Panc1 (cell line): Measurements from ENCODE around the gene MPPED2. TPM values are rescaled to one million over a fixed set of nuclear protein-coding genes. Genes with fewer than 3 reads are reported as not detected.

ENCODE experiments used
- ATAC-seq: fragments of 200-7000 bp; cut with Tn5 transposase; 2 replicates; pipeline ENCODE4 v1.9.1; 2020; ENCODE audit warnings: mild to moderate bottlenecking, moderate library complexity
- BruUV-seq: library from RNA; stranded (reverse); fragments of 400-500 nt; replicated peaks from 2 replicates; lab custom pipeline; 2021; lab: Mats Ljungman, UMichigan
- CTCF ChIA-PET: fragments of 300-600 bp; sonication (Branson Sonifier 250); formaldehyde crosslinking; loops from one replicate; lab custom pipeline; 2022; ENCODE audit warnings: antibody characterized with exemption; lab: Charles Lee
- POLR2A ChIA-PET: fragments of 300-600 bp; sonication (Branson Sonifier 250); formaldehyde crosslinking; loops from one replicate; lab custom pipeline; 2022; ENCODE audit warnings: antibody characterized with exemption; lab: Charles Lee
- DNase-seq: peaks from one replicate; pipeline ENCODE4 v3.0.0-alpha.2; 2010; ENCODE audit warnings: low read depth, low spot score
- H3K27ac ChIP-seq: 2 replicates; pipeline ENCODE4 v1.5.1; 2011; ENCODE audit warnings: mild to moderate bottlenecking, low read length, inconsistent platforms
- H3K27me3 ChIP-seq: fragments of 200-500 bp; sonication (Bioruptor generic); 2 replicates; pipeline ENCODE4 v1.6.0; 2014; ENCODE audit warnings: low read length, inconsistent platforms; ENCODE audit not compliant: control insufficient read depth, insufficient read depth
- H3K36me3 ChIP-seq: fragments of 200-500 bp; sonication (Bioruptor generic); 2 replicates; pipeline ENCODE4 v1.5.1; 2014; ENCODE audit warnings: inconsistent platforms, mild to moderate bottlenecking, low read length, moderate library complexity; ENCODE audit not compliant: control insufficient read depth, insufficient read depth
- H3K4me1 ChIP-seq: 2 replicates; pipeline ENCODE4 v1.5.1; 2011; ENCODE audit warnings: inconsistent platforms, mild to moderate bottlenecking, low read length, moderate library complexity; ENCODE audit not compliant: control insufficient read depth, insufficient read depth
- H3K4me3 ChIP-seq, 2 experiments: 2 replicates each; pipeline ENCODE4 v1.5.1; 2011 to 2012; ENCODE audit warnings: low read depth in 2 of 2, low read length in 2 of 2, mild to moderate bottlenecking in 2 of 2, inconsistent platforms in 1 of 2, moderate library complexity in 1 of 2
- H3K9me3 ChIP-seq: fragments of 200-500 bp; sonication (Bioruptor generic); 2 replicates; pipeline ENCODE4 v1.5.1; 2014; ENCODE audit warnings: low read depth, mild to moderate bottlenecking, inconsistent platforms, low read length, moderate library complexity; ENCODE audit not compliant: control insufficient read depth, insufficient read depth
- POLR2AphosphoS5 ChIP-seq: IDR thresholded peaks from 2 replicates; pipeline ENCODE4 v1.6.1; 2012; ENCODE audit warnings: mild to moderate bottlenecking, low read depth, low read length, moderate library complexity
- SIN3A ChIP-seq: IDR thresholded peaks from 2 replicates; pipeline ENCODE4 v1.6.1; 2012; ENCODE audit warnings: low read depth, mild to moderate bottlenecking, low read length, moderate library complexity, borderline replicate concordance; ENCODE audit not compliant: insufficient read depth
- TCF7L2 ChIP-seq: IDR thresholded peaks from 2 replicates; pipeline ENCODE4 v1.6.1; 2011; ENCODE audit warnings: mild to moderate bottlenecking, low read depth, low read length, inconsistent platforms
- in situ Hi-C: cut with HindIII; loops from 2 replicates; pipeline ENCODE4 v1.10.0; 2016; ENCODE audit warnings: low sequenced_read_pairs, low pct_unique_long_range_greater_than_20kb
- intact Hi-C: fragments of 100-400 bp; cut with micrococcal nuclease; formaldehyde crosslinking; loops from one replicate; pipeline ENCODE4 v1.10.0; 2022; ENCODE audit not compliant: unreplicated experiment
- total RNA-seq: library from RNA; stranded (reverse); gene quantifications from one replicate; pipeline ENCODE4 v1.2.1, GENCODE V29; 2021; ENCODE audit not compliant: unreplicated experiment
- TF ChIP-seq, protein P1 (sequence below), 2 experiments: IDR thresholded peaks; 2 replicates each; pipeline ENCODE4 v1.6.1; 2011 to 2012; ENCODE audit warnings: low read depth in 2 of 2, control low read depth in 1 of 2, low read length in 1 of 2, mild to moderate bottlenecking in 1 of 2, moderate library complexity in 1 of 2; ENCODE audit not compliant: insufficient read depth in 1 of 2
- TF ChIP-seq, protein P2 (sequence below): fragments of 450-650 bp; IDR thresholded peaks from 2 replicates; pipeline ENCODE4 v1.5.1; 2017; ENCODE audit warnings: mild to moderate bottlenecking

The MPPED2 gene
- total RNA-seq, 1 experiment from 2014 or later = not detected

DNA sequence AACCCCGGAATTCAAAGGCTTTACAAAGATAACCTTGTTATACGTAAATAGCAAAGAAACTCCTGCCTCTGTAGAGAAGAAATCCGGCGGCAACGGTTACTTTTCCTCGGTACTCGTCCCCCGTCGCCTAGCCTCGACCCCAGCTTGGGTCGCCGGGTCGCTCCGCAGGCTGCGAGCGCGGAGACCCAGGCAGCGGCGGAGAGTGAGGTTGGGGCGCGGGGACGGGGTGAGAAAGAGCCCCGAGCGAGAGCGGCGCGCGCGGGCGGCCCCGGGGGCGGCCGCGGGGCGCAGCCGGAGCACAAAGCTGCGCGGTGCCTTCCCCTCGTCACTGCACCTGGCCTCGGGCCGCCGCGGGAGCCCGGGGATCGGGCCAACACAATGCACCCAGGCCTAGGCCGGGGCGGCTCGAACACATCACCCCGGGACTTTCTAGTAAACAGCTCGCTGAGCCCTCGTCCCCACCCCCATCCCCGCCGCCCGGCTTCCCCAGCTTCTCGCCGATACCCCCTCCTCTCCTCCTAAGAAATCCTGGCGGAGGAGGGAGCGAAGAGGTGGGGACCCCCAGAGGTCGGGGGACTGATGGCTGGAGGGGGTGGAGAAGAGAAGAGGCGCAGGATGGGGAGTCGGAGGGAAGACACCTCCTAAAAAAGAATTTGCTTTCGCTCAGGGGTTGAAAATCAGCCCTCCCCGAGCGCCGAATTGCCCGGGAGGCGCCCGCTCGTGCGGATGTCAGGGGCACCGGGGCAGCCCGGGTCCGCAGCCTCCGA, 845 bp downstream of the MPPED2 start:
- Histone ChIP-seq H3K36me3 (no peaks in the 10 kb centered on the region), H3K27ac (no peak overlapping the region), H3K9me3 (no peaks in the 10 kb centered on the region), H3K27me3 (peaks cover 13% of the 10 kb centered on the region), H3K4me3 (peak overlapping the region; percentile 18 to 49), H3K4me1 (no peaks in the 10 kb centered on the region)
- ChIA-PET POLR2A (no interaction called here), CTCF (no interaction called here)
- ATAC-seq = peak; percentile 49
- in situ Hi-C loops = no loop called here
- BruUV-seq = no TSS peak
- TF ChIP-seq SIN3A (no peak), POLR2AphosphoS5 (no peak), TCF7L2 (no peak)
- TF ChIP-seq, protein P1, sequence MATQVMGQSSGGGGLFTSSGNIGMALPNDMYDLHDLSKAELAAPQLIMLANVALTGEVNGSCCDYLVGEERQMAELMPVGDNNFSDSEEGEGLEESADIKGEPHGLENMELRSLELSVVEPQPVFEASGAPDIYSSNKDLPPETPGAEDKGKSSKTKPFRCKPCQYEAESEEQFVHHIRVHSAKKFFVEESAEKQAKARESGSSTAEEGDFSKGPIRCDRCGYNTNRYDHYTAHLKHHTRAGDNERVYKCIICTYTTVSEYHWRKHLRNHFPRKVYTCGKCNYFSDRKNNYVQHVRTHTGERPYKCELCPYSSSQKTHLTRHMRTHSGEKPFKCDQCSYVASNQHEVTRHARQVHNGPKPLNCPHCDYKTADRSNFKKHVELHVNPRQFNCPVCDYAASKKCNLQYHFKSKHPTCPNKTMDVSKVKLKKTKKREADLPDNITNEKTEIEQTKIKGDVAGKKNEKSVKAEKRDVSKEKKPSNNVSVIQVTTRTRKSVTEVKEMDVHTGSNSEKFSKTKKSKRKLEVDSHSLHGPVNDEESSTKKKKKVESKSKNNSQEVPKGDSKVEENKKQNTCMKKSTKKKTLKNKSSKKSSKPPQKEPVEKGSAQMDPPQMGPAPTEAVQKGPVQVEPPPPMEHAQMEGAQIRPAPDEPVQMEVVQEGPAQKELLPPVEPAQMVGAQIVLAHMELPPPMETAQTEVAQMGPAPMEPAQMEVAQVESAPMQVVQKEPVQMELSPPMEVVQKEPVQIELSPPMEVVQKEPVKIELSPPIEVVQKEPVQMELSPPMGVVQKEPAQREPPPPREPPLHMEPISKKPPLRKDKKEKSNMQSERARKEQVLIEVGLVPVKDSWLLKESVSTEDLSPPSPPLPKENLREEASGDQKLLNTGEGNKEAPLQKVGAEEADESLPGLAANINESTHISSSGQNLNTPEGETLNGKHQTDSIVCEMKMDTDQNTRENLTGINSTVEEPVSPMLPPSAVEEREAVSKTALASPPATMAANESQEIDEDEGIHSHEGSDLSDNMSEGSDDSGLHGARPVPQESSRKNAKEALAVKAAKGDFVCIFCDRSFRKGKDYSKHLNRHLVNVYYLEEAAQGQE (IDR thresholded peaks at IDR 0.05; ENCODE audit: insufficient read depth in 1 of 2, low read depth in 2 of 2, low read length in 1 of 2) = no peak
- TF ChIP-seq, protein P2, sequence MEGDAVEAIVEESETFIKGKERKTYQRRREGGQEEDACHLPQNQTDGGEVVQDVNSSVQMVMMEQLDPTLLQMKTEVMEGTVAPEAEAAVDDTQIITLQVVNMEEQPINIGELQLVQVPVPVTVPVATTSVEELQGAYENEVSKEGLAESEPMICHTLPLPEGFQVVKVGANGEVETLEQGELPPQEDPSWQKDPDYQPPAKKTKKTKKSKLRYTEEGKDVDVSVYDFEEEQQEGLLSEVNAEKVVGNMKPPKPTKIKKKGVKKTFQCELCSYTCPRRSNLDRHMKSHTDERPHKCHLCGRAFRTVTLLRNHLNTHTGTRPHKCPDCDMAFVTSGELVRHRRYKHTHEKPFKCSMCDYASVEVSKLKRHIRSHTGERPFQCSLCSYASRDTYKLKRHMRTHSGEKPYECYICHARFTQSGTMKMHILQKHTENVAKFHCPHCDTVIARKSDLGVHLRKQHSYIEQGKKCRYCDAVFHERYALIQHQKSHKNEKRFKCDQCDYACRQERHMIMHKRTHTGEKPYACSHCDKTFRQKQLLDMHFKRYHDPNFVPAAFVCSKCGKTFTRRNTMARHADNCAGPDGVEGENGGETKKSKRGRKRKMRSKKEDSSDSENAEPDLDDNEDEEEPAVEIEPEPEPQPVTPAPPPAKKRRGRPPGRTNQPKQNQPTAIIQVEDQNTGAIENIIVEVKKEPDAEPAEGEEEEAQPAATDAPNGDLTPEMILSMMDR = no peak
- intact Hi-C loops = no loop called here
- no peak for DNase-seq

DNA sequence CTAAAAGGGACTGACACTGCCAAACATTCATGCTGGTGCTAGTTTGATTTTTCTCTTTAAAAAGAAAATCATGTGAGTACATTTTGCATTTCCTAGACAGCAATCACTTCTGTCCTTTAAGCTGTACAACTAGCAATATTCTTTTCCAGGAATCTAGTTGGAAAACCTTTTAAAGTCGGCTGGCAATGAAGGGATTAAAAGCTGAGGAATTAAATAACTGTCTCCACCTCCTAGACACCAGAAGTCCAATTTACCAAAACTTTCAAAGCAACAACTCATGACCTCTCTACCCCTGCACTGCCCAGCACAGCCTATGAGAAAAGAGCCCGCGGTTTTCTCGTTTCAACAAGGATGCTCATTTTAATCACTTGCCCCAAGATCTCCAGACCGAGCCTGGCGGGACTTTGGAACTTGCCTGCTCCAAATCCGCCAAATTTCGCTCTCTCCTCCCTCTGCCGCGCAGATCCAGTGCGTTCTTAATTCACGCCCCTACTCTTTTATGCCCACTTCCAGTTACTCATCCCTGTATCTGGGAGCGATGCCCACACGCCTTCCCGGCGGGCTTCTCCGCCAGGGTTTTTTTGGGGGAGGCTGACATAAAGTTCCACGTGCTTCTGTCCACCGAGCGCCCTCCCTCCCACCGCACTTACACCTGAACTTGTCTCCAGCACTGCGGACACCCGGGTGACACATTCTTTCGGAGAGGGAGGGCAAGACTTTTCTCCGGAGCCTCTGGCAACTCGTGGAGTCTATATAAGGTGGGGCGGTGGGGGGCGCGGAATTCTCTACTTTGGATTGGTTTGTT, 2.5 kb downstream of the MPPED2 start:
- Histone ChIP-seq H3K27me3 (peaks cover 9% of the 10 kb centered on the region), H3K4me3 (no peak overlapping the region), H3K27ac (no peak overlapping the region), H3K4me1 (no peaks in the 10 kb centered on the region), H3K36me3 (no peaks in the 10 kb centered on the region), H3K9me3 (no peaks in the 10 kb centered on the region)
- intact Hi-C loops (no loop called here), in situ Hi-C loops (no loop called here)
- no TSS peak for BruUV-seq
- no peak for DNase-seq
- ChIA-PET CTCF (no interaction called here), POLR2A (no interaction called here)
- ATAC-seq = no peak
- TF ChIP-seq SIN3A (no peak), POLR2AphosphoS5 (no peak), TCF7L2 (no peak)
- TF ChIP-seq, protein P2 = no peak
- TF ChIP-seq, protein P1 (IDR thresholded peaks at IDR 0.05; ENCODE audit: insufficient read depth in 1 of 2, low read depth in 2 of 2, low read length in 1 of 2) = no peak
